Right cardiac atrium (tissue), 5 donors: ENCODE data around the gene PHF21B. TPM values are rescaled to one million over a fixed set of nuclear protein-coding genes. Genes with fewer than 3 reads are reported as not detected.
"Not testable (repeated sequence)": the region's sequence is repeated elsewhere in the genome, so short reads cannot be mapped to it uniquely, and the experiment has no call there.

Source experiments
- ATAC-seq, 2 donors: fragments of 200-7000 bp; cut with Tn5 transposase; one replicate each; pipeline versions ENCODE4 v1.8.0 to v1.9.1; 2020; ENCODE audit warnings: moderate library complexity in 2 of 2, mild to moderate bottlenecking in 1 of 2
- DNase-seq, 3 donors: peaks; one replicate each; pipeline ENCODE4 v3.0.0-alpha.2; 2020
- H3K27ac ChIP-seq: one replicate; pipeline ENCODE4 v1.5.1; 2013; ENCODE audit warnings: mild to moderate bottlenecking, low read length, control low read depth, moderate library complexity
- H3K27me3 ChIP-seq: one replicate; pipeline ENCODE4 v1.6.1; 2013; ENCODE audit not compliant: control insufficient read depth, insufficient read depth
- H3K4me1 ChIP-seq: one replicate; pipeline ENCODE4 v1.6.1; 2013; ENCODE audit warnings: low read length; ENCODE audit not compliant: control insufficient read depth, insufficient read depth
- H3K4me3 ChIP-seq: one replicate; pipeline ENCODE4 v1.5.1; 2013; ENCODE audit warnings: low read length, control low read depth
- H3K9me3 ChIP-seq: one replicate; pipeline ENCODE4 v1.6.1; 2013; ENCODE audit warnings: low read length; ENCODE audit not compliant: control insufficient read depth
- WGBS: extraction: QIAGEN DNeasy Blood & Tissue Kit; methylation state at CpG from one replicate; pipeline ENCODE4 v1.1.7; 2013; 5-methylcytosine and 5-hydroxymethylcytosine counted together
- intact Hi-C, 4 donors: fragments of 100-400 bp; cut with DNase I; formaldehyde crosslinking; loops; one replicate each; pipeline versions ENCODE4 v1.11.0 to v1.14.0; 2022 to 2023
- polyA plus RNA-seq: library from polyadenylated mRNA; stranded (reverse); fragments of 200-250 nt; gene quantifications from one replicate; pipeline ENCODE4 v1.2.3, GENCODE V29; 2013
- total RNA-seq, 4 donors: library from RNA; stranded (reverse); fragmentation: NEBNext Ultra II Directional; extraction: Animal tissue kit (Norgen Biotek cat#: 25700); gene quantifications; one replicate each; pipeline ENCODE4 v1.2.1, GENCODE V29; 2021
- donor health status: healthy with polysubstance abuse.
- donor health status: DM: no; HTN: yes; CAD: no.
- donor health status: DM: no; HTN: no; CAD: no.
- donor health status: DM: no; HTN: yes; CAD: no; lungs with severe emphysema.
- donor health status: DM: yes; HTN: yes; CAD: no.

The PHF21B gene
- total and polyA plus RNA-seq, 5 donors = 0.50 to 1.9 (median 1.3) TPM

DNA sequence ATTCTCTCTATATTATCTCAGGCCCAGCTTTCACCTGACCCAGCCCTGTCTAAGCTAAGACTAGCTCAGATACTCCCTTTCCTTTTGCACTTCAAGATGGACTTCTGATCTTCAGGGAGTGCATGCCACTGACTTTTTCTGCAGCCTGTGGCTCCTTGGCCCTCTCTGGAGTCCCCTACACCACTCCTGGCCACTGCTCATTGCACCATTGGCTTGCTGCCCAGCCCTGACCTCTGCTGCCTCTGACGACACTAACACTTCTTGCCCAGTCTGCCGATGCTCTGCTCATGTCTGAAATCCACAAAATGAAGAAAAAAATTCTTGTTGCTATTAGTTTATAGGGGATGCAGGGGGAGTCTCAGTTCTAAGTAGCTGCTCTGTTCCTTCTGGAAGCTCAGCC is 106.6 kb downstream of the PHF21B start:
- WGBS = no CpG with 5 or more reads among the region's 2 CpGs
- H3K4me1 ChIP-seq, H3K27me3 ChIP-seq, intact Hi-C loops, H3K27ac ChIP-seq, H3K9me3 ChIP-seq, DNase-seq, H3K4me3 ChIP-seq: not testable (repeated sequence)
- ATAC-seq = peak; percentile 37 to 65

DNA sequence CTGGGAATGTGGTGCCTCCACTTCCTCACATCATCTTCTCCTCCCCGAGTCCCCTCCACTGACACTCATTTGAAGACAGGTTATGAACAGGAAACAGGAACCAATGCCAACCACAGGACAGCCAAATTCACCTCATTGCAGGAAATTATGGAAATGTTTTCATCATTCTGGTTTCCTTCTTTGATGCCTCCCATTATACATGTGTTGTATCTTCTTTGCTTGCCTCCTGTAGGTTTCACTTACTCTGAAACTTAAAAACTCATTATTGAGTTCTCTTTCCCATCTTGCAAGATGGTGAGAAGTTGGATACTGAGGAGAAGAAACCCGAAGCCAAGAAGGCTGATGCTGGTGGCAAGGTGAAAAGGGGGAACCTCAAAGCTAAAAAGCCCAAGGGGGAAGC is 108.5 kb downstream of the PHF21B start:
- no peak overlapping the region for H3K27ac ChIP-seq
- peaks cover 4% of the 10 kb centered on the region for H3K9me3 ChIP-seq
- no peaks in the 10 kb centered on the region for H3K4me1 ChIP-seq
- no peak for ATAC-seq
- 86% methylated on average over 2 of the region's 2 CpGs for WGBS
- DNase-seq = no peak
- H3K4me3 ChIP-seq = no peak overlapping the region
- intact Hi-C loops = no loop called here
- no peaks in the 10 kb centered on the region for H3K27me3 ChIP-seq

DNA sequence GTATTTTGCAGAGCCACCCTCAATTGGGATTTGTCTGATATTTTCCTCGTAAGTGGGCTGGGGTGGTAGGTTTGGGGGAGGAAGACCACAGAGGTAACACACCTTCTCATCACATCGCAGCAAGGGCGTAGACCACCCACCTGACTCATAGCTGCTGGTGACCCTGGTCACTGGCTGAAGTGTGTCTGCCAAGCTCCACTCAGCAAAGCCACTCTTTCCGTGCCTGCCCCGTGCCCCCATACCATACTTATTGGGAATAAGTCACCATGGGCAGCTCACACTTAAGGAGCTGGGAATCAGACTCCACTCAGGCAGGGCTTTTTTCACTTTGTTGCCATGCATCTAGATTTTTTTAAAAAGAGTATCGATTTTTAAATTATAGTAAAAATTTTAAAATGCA is 111.6 kb downstream of the PHF21B start:
- ATAC-seq (no peak), DNase-seq (peak in 1 of 3 donors; percentile 20)
- 95% methylated on average over 6 of the region's 6 CpGs for WGBS
- peaks cover 4% of the 10 kb centered on the region for H3K9me3 ChIP-seq
- intact Hi-C loops = no loop called here
- H3K27me3 ChIP-seq = no peaks in the 10 kb centered on the region
- H3K27ac ChIP-seq = no peak overlapping the region
- no peaks in the 10 kb centered on the region for H3K4me1 ChIP-seq
- no peak overlapping the region for H3K4me3 ChIP-seq

- DNase-seq (no peak), ATAC-seq (no peak)
- H3K4me1 ChIP-seq = no peaks in the 10 kb centered on the region
- no peaks in the 10 kb centered on the region for H3K27me3 ChIP-seq
- intact Hi-C loops = no loop called here
- H3K27ac ChIP-seq = no peak overlapping the region
- no peaks in the 10 kb centered on the region for H3K9me3 ChIP-seq
- WGBS = 87% methylated on average over 23 of the region's 23 CpGs
- no peak overlapping the region for H3K4me3 ChIP-seq
Observed at GRCh38 chr22:44895296-44896055, 114.3 kb downstream of the PHF21B start.

GRCh38 chr22:44894782-44895181 is 115.0 kb downstream of the PHF21B start:
- 83% methylated on average over 14 of the region's 14 CpGs for WGBS
- no peak overlapping the region for H3K27ac ChIP-seq
- H3K27me3 ChIP-seq = no peaks in the 10 kb centered on the region
- H3K9me3 ChIP-seq = no peaks in the 10 kb centered on the region
- ATAC-seq (no peak), DNase-seq (no peak)
- intact Hi-C loops = no loop called here
- H3K4me1 ChIP-seq = no peaks in the 10 kb centered on the region
- no peak overlapping the region for H3K4me3 ChIP-seq

- no peak for ATAC-seq
- Histone ChIP-seq H3K27me3 (no peaks in the 10 kb centered on the region), H3K4me1 (no peaks in the 10 kb centered on the region), H3K4me3 (no peak overlapping the region), H3K27ac (no peak overlapping the region), H3K9me3 (no peaks in the 10 kb centered on the region)
- 91% methylated on average over 12 of the region's 12 CpGs for WGBS
- intact Hi-C loops = no loop called here
- no peak for DNase-seq
Observed at GRCh38 chr22:44894321-44894720, 115.5 kb downstream of the PHF21B start.

- no peaks in the 10 kb centered on the region for H3K4me1 ChIP-seq
- WGBS = 65% methylated on average over 7 of the region's 7 CpGs
- ATAC-seq = no peak
- no peak for DNase-seq
- no peak overlapping the region for H3K4me3 ChIP-seq
- H3K27ac ChIP-seq = no peak overlapping the region
- no peaks in the 10 kb centered on the region for H3K27me3 ChIP-seq
- intact Hi-C loops = no loop called here
- no peaks in the 10 kb centered on the region for H3K9me3 ChIP-seq
Observed at GRCh38 chr22:44893731-44894080, 116.1 kb downstream of the PHF21B start.

GRCh38 chr22:44892803-44893730 is 116.7 kb downstream of the PHF21B start:
- Histone ChIP-seq H3K27ac (no peak overlapping the region), H3K4me3 (no peak overlapping the region), H3K9me3 (no peaks in the 10 kb centered on the region), H3K27me3 (no peaks in the 10 kb centered on the region), H3K4me1 (no peaks in the 10 kb centered on the region)
- intact Hi-C loops = no loop called here
- 84% methylated on average over 20 of the region's 20 CpGs for WGBS
- DNase-seq = no peak
- ATAC-seq = no peak

DNA sequence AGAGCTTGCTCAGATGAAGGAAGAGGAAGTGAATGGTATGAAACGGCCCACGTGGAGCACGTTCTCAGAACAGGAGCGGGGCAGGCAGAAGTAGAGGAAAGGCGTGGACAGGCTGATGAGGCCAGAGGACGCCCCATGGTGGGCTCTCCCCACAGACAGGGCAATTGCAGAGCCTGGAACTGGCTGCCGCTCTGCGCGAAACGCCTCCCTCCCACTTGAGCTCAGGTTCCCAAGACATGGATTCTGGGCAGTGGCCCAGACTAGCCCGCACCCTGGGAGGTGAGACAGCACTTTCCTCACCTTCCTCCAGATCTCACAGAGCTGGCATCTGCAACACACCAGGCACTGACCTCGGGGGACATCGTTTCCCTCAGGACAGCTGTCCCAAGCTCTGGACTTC is 117.6 kb downstream of the PHF21B start:
- 80% methylated on average over 13 of the region's 13 CpGs for WGBS
- ATAC-seq (no peak), DNase-seq (no peak)
- H3K27ac ChIP-seq = no peak overlapping the region
- no peaks in the 10 kb centered on the region for H3K4me1 ChIP-seq
- intact Hi-C loops = no loop called here
- no peak overlapping the region for H3K4me3 ChIP-seq
- no peaks in the 10 kb centered on the region for H3K9me3 ChIP-seq
- no peaks in the 10 kb centered on the region for H3K27me3 ChIP-seq

DNA sequence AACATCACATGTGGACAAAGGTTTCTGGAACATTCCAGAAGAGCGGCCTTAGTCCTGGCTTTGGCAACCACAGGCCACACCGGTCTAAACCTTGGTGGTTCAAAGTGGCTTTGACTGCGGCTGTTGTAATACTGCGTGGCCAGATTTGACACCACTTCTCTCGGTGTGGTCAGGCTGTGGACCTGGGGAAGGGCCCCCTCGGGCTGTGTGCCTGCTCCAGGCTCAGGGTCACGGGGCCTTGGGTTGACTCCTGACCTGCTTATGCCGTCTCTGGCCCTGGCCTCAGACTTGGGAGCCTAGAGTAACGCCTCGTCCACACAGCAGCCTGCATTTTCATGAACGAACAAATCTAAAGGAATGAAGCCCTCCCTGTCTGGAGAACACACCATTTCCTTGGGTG is 118.0 kb downstream of the PHF21B start:
- H3K27me3 ChIP-seq = no peaks in the 10 kb centered on the region
- no peaks in the 10 kb centered on the region for H3K4me1 ChIP-seq
- DNase-seq = no peak
- H3K4me3 ChIP-seq = no peak overlapping the region
- WGBS = 88% methylated on average over 11 of the region's 11 CpGs
- ATAC-seq = no peak
- intact Hi-C loops = no loop called here
- H3K9me3 ChIP-seq = no peaks in the 10 kb centered on the region
- no peak overlapping the region for H3K27ac ChIP-seq

DNA sequence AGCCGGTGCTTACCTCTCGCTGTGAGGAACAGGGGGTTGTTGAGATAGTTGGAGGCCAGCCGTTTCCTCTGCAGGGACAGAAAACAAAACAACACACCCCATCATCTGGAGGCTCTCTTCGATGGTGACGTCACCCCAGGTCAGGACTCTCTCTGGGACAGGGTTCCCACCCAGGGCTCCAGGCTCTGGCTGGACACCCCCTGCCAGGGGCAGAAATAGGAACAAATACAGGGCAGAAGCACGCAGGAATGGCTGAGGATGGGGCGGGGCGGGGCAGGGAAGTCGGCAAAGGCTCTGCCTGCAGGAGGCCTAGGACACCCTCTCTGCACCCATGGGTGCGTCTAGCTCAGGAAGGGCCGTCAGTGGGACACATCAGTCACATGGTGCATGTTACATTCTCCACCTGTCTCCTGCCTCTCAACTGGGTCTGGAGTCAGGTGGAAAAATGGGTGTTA is 118.5 kb downstream of the PHF21B start:
- ATAC-seq = no peak
- intact Hi-C loops = no loop called here

More for the DNA sequence above, 118.5 kb downstream of the PHF21B start:
- no peak overlapping the region for H3K4me3 ChIP-seq
- H3K4me1 ChIP-seq = no peaks in the 10 kb centered on the region
- no peaks in the 10 kb centered on the region for H3K27me3 ChIP-seq
- H3K27ac ChIP-seq = no peak overlapping the region
- H3K9me3 ChIP-seq = no peaks in the 10 kb centered on the region
- DNase-seq = no peak
- 78% methylated on average over 11 of the region's 11 CpGs for WGBS
